A673 (cell line): Measurements from ENCODE around the gene MKKS. TPM values are rescaled to one million over a fixed set of nuclear protein-coding genes. Genes with fewer than 3 reads are reported as not detected.
A peak's percentile ranks its signal among the peaks of the same experiment; 100 is the strongest.

Experiments used
- BruUV-seq: library from RNA; stranded (reverse); fragments of 400-500 nt; replicated peaks from 2 replicates; lab custom pipeline; 2021; lab: Mats Ljungman, UMichigan
- CTCF ChIA-PET: fragments of 300-600 bp; sonication (Branson Sonifier 250); formaldehyde crosslinking; loops from one replicate; lab custom pipeline; 2022; ENCODE audit warnings: antibody characterized with exemption; lab: Charles Lee
- POLR2A ChIA-PET: fragments of 300-600 bp; sonication (Branson Sonifier 250); formaldehyde crosslinking; loops from one replicate; lab custom pipeline; 2022; ENCODE audit warnings: antibody characterized with exemption; ENCODE audit not compliant: low non-redundant PET; lab: Charles Lee
- DNase-seq: peaks from one replicate; pipeline ENCODE4 v3.0.0-alpha.2; 2015; ENCODE audit warnings: low spot score
- H3K27ac ChIP-seq: fragments of 200-600 bp; sonication (generic); 2 replicates; pipeline ENCODE4 v1.5.1; 2016; ENCODE audit warnings: mixed run types, low read depth, mild to moderate bottlenecking, mixed read lengths, antibody characterized with exemption, low read length; ENCODE audit not compliant: poor library complexity, severe bottlenecking
- H3K27me3 ChIP-seq: fragments of 200-600 bp; sonication (generic); replicated peaks from 2 replicates; pipeline ENCODE4 v1.6.1; 2017; ENCODE audit warnings: mixed run types, low read depth, mild to moderate bottlenecking, mixed read lengths, antibody characterized with exemption, low read length; ENCODE audit not compliant: insufficient read depth, poor library complexity
- H3K36me3 ChIP-seq: fragments of 200-600 bp; sonication (generic); 2 replicates; pipeline ENCODE4 v1.6.1; 2016; ENCODE audit warnings: mixed run types, mild to moderate bottlenecking, mixed read lengths, antibody characterized with exemption, low read length; ENCODE audit not compliant: insufficient read depth, poor library complexity, severe bottlenecking
- H3K4me1 ChIP-seq: fragments of 200-600 bp; sonication (generic); 2 replicates; pipeline ENCODE4 v1.6.1; 2017; ENCODE audit warnings: mixed run types, mild to moderate bottlenecking, mixed read lengths, antibody characterized with exemption, low read length; ENCODE audit not compliant: insufficient read depth, poor library complexity, severe bottlenecking
- H3K4me3 ChIP-seq: fragments of 200-600 bp; sonication (generic); 2 replicates; pipeline ENCODE4 v1.5.1; 2016; ENCODE audit warnings: low read depth, mixed run types, mild to moderate bottlenecking, mixed read lengths, low read length; ENCODE audit not compliant: poor library complexity, severe bottlenecking
- H3K9me3 ChIP-seq: fragments of 200-600 bp; sonication (generic); 2 replicates; pipeline ENCODE4 v1.6.1; 2016; ENCODE audit warnings: mixed run types, low read depth, mild to moderate bottlenecking, mixed read lengths, antibody characterized with exemption, low read length; ENCODE audit not compliant: poor library complexity, severe bottlenecking
- CTCF ChIP-seq: fragments of 300-800, 200-600 bp; sonication (generic); conservative IDR thresholded peaks from 2 replicates; pipeline ENCODE4 v1.5.1; 2017; ENCODE audit warnings: low read depth, mild to moderate bottlenecking, antibody characterized with exemption, low read length, moderate library complexity, mixed read lengths
- EZH2 ChIP-seq: fragments of 200-600 bp; sonication (generic); IDR thresholded peaks from 2 replicates; pipeline ENCODE4 v1.6.1; 2017; ENCODE audit warnings: borderline replicate concordance, low read depth, mild to moderate bottlenecking, mixed read lengths, antibody characterized with exemption, low read length; ENCODE audit not compliant: poor library complexity, severe bottlenecking
- intact Hi-C: fragments of 100-400 bp; cut with micrococcal nuclease; formaldehyde crosslinking; loops from one replicate; pipeline ENCODE4 v1.10.0; 2022; ENCODE audit not compliant: unreplicated experiment
- total RNA-seq: library from RNA; stranded (reverse); gene quantifications from 2 replicates; pipeline ENCODE4 v1.2.3, GENCODE V29; 2021

Gene MKKS
- total RNA-seq, 1 experiment from 2014 or later = 31.9 TPM

GRCh38 chr20:10478930-10479329 is 44.9 kb upstream of the MKKS start:
- Histone ChIP-seq H3K9me3 (no peaks in the 10 kb centered on the region), H3K27ac (no peak overlapping the region), H3K27me3 (no peaks in the 10 kb centered on the region), H3K4me1 (peaks cover 23% of the 10 kb centered on the region), H3K36me3 (no peaks in the 10 kb centered on the region), H3K4me3 (no peak overlapping the region)
- no TSS peak for BruUV-seq
- TF ChIP-seq CTCF = 0 out of 2 replicates have a peak, but pooled peaks have one; percentile 20
- TF ChIP-seq EZH2 = no peak
- no peak for DNase-seq
- CTCF ChIA-PET = interaction anchor here (0.5 kb wide), 1 partner anchor 12 kb away, joined by 4 read pairs; no protein-coding TSS in a partner anchor
- POLR2A ChIA-PET = no interaction called here
- intact Hi-C loops = no loop called here

GRCh38 chr20:10478205-10478604 is 44.2 kb upstream of the MKKS start:
- Histone ChIP-seq H3K4me1 (peaks cover 23% of the 10 kb centered on the region), H3K9me3 (no peaks in the 10 kb centered on the region), H3K36me3 (no peaks in the 10 kb centered on the region), H3K4me3 (no peak overlapping the region), H3K27ac (no peak overlapping the region), H3K27me3 (no peaks in the 10 kb centered on the region)
- CTCF ChIA-PET = no interaction called here
- no peak for TF ChIP-seq EZH2
- TF ChIP-seq CTCF = no peak
- no TSS peak for BruUV-seq
- no peak for DNase-seq
- POLR2A ChIA-PET = no interaction called here
- intact Hi-C loops = no loop called here

- ChIA-PET POLR2A (no interaction called here), CTCF (interaction anchor here (0.5 kb wide), 1 partner anchor 29 kb away, joined by 3 read pairs; no protein-coding TSS in a partner anchor)
- Histone ChIP-seq H3K27ac (no peak overlapping the region), H3K9me3 (no peaks in the 10 kb centered on the region), H3K36me3 (no peaks in the 10 kb centered on the region), H3K27me3 (no peaks in the 10 kb centered on the region), H3K4me1 (peaks cover 25% of the 10 kb centered on the region), H3K4me3 (no peak overlapping the region)
- no peak for DNase-seq
- BruUV-seq = no TSS peak
- intact Hi-C loops = no loop called here
- TF ChIP-seq CTCF (no peak), EZH2 (no peak)
These were observed 42.3 kb upstream of the MKKS start for GRCh38 chr20:10476319-10476724.
